Activated CD8-positive, alpha-beta memory T cell treated with anti-CD3 and anti-CD28 coated beads, Interleukin-2, amount 50 U/mL, for 24 hours (primary cell): ENCODE data around the gene ITGBL1.

Experiments
- DNase-seq: peaks from one replicate; pipeline ENCODE4 v3.0.0-alpha.2; 2020; ENCODE audit errors: extremely low read depth

Gene ITGBL1

DNA sequence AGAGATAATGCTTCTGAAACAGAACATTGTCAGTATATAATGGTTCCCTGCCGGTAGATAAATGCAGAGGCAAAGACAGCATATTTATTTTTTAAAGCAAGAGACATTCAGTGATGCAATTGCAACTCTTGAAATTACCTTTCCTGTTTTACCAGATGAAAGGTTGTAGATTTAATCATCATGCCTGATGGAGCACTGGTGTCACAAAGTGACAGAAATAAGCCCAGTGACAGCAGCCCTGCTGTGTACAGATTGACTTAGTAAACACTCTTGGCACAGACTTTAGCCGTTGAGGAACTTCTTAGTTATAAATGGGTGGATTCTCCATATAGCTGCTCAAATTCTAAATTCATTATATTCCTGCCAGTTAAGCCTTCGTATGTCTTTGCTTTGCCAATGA is 172.5 kb downstream of the ITGBL1 start:
- DNase-seq = no peak

GRCh38 chr13:101626925-101627555 is 174.6 kb downstream of the ITGBL1 start:
- no peak for DNase-seq

- no peak for DNase-seq
These were observed 175.1 kb downstream of the ITGBL1 start for GRCh38 chr13:101627556-101627943.

DNA sequence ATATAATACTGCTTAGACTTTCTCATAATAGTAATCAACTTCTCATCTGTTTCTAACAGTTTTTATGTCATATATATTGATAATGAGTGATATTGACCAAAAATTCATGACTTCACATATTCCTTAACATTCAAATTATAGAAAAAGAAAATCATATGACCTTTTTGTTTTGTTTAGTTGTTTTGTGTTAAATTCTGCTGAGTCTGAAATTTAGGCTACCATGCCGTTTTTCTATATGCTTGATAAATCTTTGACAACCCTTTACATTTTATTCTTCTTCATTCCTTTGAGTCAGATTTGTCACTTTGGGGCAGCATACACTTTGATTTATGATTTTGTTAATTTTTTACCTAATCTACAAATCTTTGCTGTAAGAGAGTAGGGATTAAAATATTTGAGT is 176.4 kb downstream of the ITGBL1 start:
- DNase-seq = no peak

GRCh38 chr13:101631395-101631794 is 178.9 kb downstream of the ITGBL1 start:
- DNase-seq = no peak

DNA sequence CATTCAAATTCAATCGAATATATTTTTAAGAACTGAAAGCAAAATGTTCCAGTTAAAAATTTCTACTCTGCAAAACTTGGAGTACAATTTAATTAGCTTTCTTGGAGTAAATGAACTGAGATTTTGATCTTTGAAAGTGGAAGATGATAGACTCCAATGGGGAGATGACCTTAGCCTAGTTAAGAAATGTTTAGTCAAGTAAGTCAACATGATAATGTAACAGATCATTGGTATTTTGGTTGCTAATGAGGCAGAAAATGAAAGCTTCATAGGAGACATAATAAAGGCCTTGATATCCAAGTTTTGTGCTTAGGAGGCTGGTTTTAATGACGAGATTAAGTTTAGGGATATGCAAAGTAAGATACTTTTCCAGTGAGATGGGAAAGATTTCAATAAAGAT is 181.7 kb downstream of the ITGBL1 start:
- DNase-seq = no peak

DNA sequence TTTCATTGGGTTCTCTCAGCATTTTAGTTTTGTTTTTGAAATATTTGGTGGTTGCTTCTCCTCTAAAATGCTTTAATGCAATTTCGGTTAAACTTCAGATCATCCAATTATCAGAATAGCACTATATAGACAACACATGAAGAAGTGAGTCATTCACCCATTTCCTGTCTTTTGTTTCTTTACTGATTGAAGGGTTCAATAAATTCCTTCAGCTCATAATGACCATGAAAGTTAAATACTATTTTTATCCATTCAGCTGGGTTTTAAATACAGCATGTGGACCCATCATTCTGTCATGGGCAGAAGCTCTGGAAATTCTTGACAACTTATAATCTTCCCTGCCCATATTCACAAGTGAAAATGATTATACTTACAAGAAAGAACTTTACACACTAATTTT is 187.2 kb downstream of the ITGBL1 start:
- DNase-seq = no peak

- DNase-seq = no peak
These were observed 188.4 kb downstream of the ITGBL1 start for GRCh38 chr13:101640788-101641400.

- DNase-seq = no peak
These were observed 193.4 kb downstream of the ITGBL1 start for GRCh38 chr13:101645871-101646270.

DNA sequence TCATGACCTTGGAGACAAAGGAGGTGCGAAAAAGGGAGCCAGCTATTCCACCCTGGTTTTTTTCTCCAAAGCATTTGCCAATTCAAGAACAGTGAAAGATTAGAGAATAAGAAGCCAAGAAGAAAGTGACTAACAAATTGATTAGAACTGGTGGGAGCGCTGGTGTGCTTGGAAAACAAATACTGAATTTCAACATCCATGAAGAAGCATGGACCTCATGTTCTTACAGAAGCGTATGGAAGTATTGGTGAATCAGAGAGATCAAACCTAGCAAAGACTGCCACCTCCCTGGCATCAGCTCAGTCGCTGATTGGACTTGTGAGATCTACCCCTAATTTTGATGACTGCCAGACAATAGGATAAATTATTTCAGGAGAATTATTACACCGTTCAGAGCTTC is 195.3 kb downstream of the ITGBL1 start:
- DNase-seq = no peak

GRCh38 chr13:101648766-101649487 is 196.5 kb downstream of the ITGBL1 start:
- no peak for DNase-seq

GRCh38 chr13:101649488-101650126 is 197.1 kb downstream of the ITGBL1 start:
- DNase-seq = no peak

DNA sequence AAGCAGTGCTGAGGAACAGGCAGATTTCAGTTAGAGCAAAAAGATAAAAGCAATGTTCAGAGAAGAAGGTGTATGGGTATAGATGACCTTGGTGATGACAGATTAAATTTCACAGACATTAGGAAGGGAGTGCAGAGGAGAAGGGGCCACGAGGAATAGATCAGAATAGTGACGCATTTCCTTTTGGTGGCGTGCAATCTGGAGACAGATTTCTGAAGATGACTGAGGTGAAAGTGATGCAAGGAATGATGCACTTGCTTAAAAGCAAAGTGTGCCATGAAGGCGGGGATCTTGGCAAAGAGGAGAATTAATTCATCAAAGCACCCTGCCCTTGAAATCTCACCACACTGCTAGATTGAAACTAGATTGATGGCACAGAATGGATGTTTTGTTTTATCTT is 202.4 kb downstream of the ITGBL1 start:
- no peak for DNase-seq

DNA sequence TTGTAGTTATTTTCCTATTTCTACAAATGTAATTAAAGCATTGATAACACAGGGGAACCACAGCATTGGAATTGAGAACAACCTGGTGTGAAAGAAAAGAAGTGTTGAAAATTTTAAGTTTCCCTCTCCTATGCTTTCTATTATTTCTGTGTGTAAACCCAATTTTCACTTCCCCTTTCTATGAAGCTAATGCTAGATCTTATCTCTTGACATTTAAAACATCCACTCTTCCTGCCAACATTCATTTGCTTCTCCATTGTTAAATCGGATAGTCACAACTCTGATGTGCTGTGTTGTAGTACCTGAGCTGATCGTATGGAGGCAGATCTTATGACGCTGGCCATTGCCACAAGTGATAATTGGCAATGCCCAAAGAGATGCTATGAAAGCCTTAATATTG is 203.0 kb downstream of the ITGBL1 start:
- DNase-seq = no peak

GRCh38 chr13:101660711-101661110 is 208.2 kb downstream of the ITGBL1 start:
- DNase-seq = no peak

- DNase-seq = no peak
These were observed 209.4 kb downstream of the ITGBL1 start for GRCh38 chr13:101661839-101662238.

GRCh38 chr13:101673360-101674105 is 221.1 kb downstream of the ITGBL1 start:
- no peak for DNase-seq

DNA sequence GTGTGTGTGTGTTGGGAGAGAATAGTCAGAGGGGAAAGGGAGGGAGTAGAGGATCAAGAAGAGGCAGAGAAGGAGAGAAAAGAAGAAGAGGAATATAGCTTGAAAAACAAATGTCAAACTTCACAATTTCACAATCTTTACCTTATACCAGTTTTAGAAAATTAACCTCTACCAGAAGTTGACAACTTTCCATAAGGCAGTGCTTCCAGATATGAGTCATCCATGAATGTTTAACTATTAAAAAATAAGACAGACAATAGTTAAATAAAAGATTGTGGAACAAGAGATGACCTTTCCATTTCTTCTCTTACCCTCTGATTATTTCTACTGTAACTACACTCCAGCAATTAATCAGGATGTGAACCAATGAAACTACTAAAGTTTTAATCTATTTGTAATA is 229.4 kb downstream of the ITGBL1 start:
- no peak for DNase-seq

DNA sequence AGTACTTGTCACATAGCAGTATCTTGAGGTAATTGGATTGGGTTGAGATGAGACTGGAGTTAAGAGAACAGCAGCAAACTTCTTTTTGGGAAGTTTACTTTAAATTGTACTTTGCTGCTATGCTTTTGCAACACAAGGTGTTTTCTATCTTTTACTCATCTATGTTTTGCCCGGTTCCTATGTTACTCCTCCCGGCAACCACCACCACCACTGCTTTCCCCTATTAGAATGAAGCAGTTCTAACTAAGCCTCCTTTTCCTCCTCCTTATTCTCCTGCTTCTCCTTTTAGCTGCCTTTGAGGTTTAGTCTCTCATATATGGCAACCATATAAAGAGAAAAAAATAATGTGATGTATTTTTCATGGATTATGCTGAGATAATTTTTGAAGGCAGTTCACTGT is 233.5 kb downstream of the ITGBL1 start:
- no peak for DNase-seq

DNA sequence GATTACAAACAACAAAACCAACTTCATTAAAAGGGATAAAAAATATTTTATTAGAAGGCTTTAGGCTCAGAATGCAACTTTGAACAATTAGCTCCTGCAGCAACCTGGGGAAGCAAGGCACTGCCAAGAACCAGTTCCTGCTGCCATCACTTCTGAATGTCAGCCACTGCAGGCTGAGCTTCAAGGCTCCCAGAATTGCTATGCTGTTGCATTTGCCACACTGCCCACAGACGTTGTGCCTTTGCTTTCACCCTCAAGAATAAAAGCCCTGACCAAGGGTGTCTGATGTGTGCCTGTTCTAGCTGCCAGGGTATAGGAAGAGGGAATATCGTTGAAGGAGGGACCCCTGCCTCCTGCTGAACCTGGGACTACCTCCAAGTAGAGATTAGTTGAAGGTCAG is 238.4 kb downstream of the ITGBL1 start:
- DNase-seq = no peak

DNA sequence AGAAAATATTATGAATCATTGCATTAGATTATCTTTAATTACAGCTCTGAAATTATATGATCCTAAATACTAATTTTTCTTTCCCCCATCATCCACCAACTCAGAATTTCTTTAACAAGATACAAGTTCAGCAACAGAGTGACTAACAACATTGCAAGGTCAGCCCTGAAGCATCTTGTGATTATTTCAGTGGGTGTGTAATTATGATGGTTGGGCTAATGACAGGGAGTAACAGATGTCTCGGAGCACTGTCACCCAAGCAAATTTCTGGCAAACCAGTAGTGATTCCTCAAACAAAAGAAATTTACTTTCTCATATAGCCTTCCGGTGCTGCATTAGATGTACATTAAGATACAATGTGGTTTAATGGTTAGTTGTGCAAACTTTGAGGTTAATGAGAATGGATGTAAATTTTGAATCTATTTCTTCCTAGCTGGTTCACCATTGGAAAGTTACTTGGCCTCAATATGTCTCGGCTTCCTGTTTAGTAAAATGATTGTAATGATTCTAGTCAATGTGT is 238.9 kb downstream of the ITGBL1 start:
- DNase-seq = no peak
